CD14-positive monocyte (primary cell): ENCODE measurements around the gene TIMELESS. TPM values are rescaled to one million over a fixed set of nuclear protein-coding genes. Genes with fewer than 3 reads are reported as not detected.
A peak's percentile ranks its signal among the peaks of the same experiment; 100 is the strongest.

Experiments used
- DNase-seq, 3 donors: peaks; one replicate each; pipeline ENCODE4 v3.0.0-alpha.2; 2011 to 2022
- H2AFZ ChIP-seq: 2 replicates; pipeline ENCODE4 v1.6.0; 2012; ENCODE audit warnings: mild to moderate bottlenecking, low read depth, low read length, inconsistent platforms; ENCODE audit not compliant: insufficient read depth, poor library complexity, severe bottlenecking
- H3K27ac ChIP-seq, 2 donors: 1 replicate in 1 of 2; 2 replicates in 1 of 2; pipeline ENCODE4 v1.5.1; 2012 to 2013; ENCODE audit warnings: low read length in 2 of 2, control low read depth in 1 of 2, inconsistent platforms in 1 of 2, low read depth in 1 of 2, mild to moderate bottlenecking in 1 of 2
- H3K27me3 ChIP-seq, 2 donors: one replicate each; pipeline versions ENCODE4 v1.6.0 to v1.6.1; 2011 to 2013; ENCODE audit warnings: low read length in 2 of 2; ENCODE audit not compliant: control insufficient read depth in 2 of 2, insufficient read depth in 2 of 2
- H3K36me3 ChIP-seq, 2 donors: replicated peaks in 1 of 2; 1 replicate in 1 of 2; 2 replicates in 1 of 2; pipeline versions ENCODE4 v1.5.1 to v1.6.1; 2012 to 2013; ENCODE audit warnings: low read length in 2 of 2, control low read depth in 1 of 2, inconsistent platforms in 1 of 2, mild to moderate bottlenecking in 1 of 2; ENCODE audit not compliant: insufficient read depth in 2 of 2, control insufficient read depth in 1 of 2
- H3K4me1 ChIP-seq, 2 donors: 1 replicate in 1 of 2; 2 replicates in 1 of 2; pipeline versions ENCODE4 v1.5.1 to v1.6.1; 2012 to 2013; ENCODE audit warnings: low read length in 2 of 2, control low read depth in 1 of 2, inconsistent platforms in 1 of 2, mild to moderate bottlenecking in 1 of 2, moderate library complexity in 1 of 2; ENCODE audit not compliant: insufficient read depth in 2 of 2, control insufficient read depth in 1 of 2
- H3K4me2 ChIP-seq: replicated peaks from 2 replicates; pipeline ENCODE3; 2012; ENCODE audit warnings: low read length, moderate library complexity, mild to moderate bottlenecking; ENCODE audit not compliant: poor library complexity, severe bottlenecking; ENCODE audit errors: extremely low read depth
- H3K4me3 ChIP-seq, 3 experiments: fragments of 200-600 bp in 1 of 3; sonication (generic) in 1 of 3; replicated peaks in 1 of 3; 1 replicate in 2 of 3; 2 replicates in 1 of 3; pipeline ENCODE4 v1.5.1; 2011 to 2013; ENCODE audit warnings: low read length in 3 of 3, mild to moderate bottlenecking in 3 of 3, control low read depth in 2 of 3, low read depth in 2 of 3, inconsistent platforms in 1 of 3, moderate library complexity in 1 of 3
- H3K79me2 ChIP-seq: 2 replicates; pipeline ENCODE4 v1.6.0; 2012; ENCODE audit warnings: mild to moderate bottlenecking, control low read depth, inconsistent platforms, low read length, moderate library complexity; ENCODE audit not compliant: insufficient read depth
- H3K9ac ChIP-seq: 2 replicates; pipeline ENCODE4 v1.6.0; 2017; ENCODE audit warnings: low read length, mild to moderate bottlenecking; ENCODE audit not compliant: insufficient read depth, poor library complexity, severe bottlenecking
- H3K9me3 ChIP-seq, 2 donors: replicated peaks in 1 of 2; 1 replicate in 1 of 2; 2 replicates in 1 of 2; pipeline versions ENCODE4 v1.5.1 to v1.6.1; 2012 to 2013; ENCODE audit warnings: low read length in 2 of 2, control low read depth in 1 of 2; ENCODE audit not compliant: control insufficient read depth in 1 of 2, insufficient read depth in 1 of 2
- H4K20me1 ChIP-seq: 2 replicates; pipeline ENCODE4 v1.6.0; 2012; ENCODE audit warnings: mild to moderate bottlenecking, low read length, control low read depth, moderate library complexity; ENCODE audit not compliant: insufficient read depth
- H3K27ac Mint-ChIP-seq, 7 donors: one replicate each; pipeline ENCODE4 v1.8.0; 2020; ENCODE audit warnings: mild to moderate bottlenecking in 7 of 7, mixed read lengths in 7 of 7, moderate library complexity in 6 of 7, inconsistent platforms in 2 of 7
- H3K27me3 Mint-ChIP-seq, 3 donors: one replicate each; pipeline ENCODE4 v1.8.0; 2021 to 2022; ENCODE audit warnings: low read depth in 3 of 3, mild to moderate bottlenecking in 3 of 3, mixed read lengths in 3 of 3, moderate library complexity in 3 of 3, inconsistent platforms in 1 of 3
- H3K36me3 Mint-ChIP-seq, 2 donors: one replicate each; pipeline ENCODE4 v1.8.0; 2020; ENCODE audit warnings: mixed read lengths in 2 of 2, inconsistent platforms in 1 of 2, mild to moderate bottlenecking in 1 of 2
- H3K4me1 Mint-ChIP-seq: one replicate; pipeline ENCODE4 v1.8.0; 2020; ENCODE audit warnings: mild to moderate bottlenecking, mixed read lengths
- H3K4me3 Mint-ChIP-seq, 2 donors: one replicate each; pipeline ENCODE4 v1.8.0; 2020; ENCODE audit warnings: mild to moderate bottlenecking in 2 of 2, mixed read lengths in 2 of 2, moderate library complexity in 1 of 2
- H3K9me3 Mint-ChIP-seq, 7 donors: one replicate each; pipeline ENCODE4 v1.8.0; 2020 to 2022; ENCODE audit warnings: mixed read lengths in 7 of 7, mild to moderate bottlenecking in 6 of 7, moderate library complexity in 6 of 7, inconsistent platforms in 2 of 7
- WGBS: methylation state at CpG from one replicate; pipeline ENCODE4 v1.1.5; 2013; ENCODE audit warnings: missing lambda C conversion rate; ENCODE audit not compliant: insufficient coverage; 5-methylcytosine and 5-hydroxymethylcytosine counted together
- intact Hi-C, 2 donors: fragments of 100-400 bp; cut with micrococcal nuclease; formaldehyde crosslinking; loops; one replicate each; pipeline versions ENCODE4 v1.15.0 to v1.15.1; 2023
- polyA plus RNA-seq, 3 donors: library from polyadenylated mRNA; depleted of rRNA in 1 of 3; unstranded in 2 of 3; stranded (reverse) in 1 of 3; fragments of 300-500 nt in 2 of 3; fragments of >200 nt in 1 of 3; fragmentation: Illumina TruSeq in 2 of 3; gene quantifications; 1 replicate in 2 of 3; 2 replicates in 1 of 3; pipeline ENCODE4 v1.2.3, GENCODE V29; 2012 to 2021
- TF ChIP-seq, protein P1 (sequence below): fragments of 200-600 bp; IDR thresholded peaks from one replicate; pipeline ENCODE4 v1.8.0; 2022; ENCODE audit warnings: antibody characterized with exemption, mild to moderate bottlenecking

TIMELESS gene
- polyA plus RNA-seq, 3 donors: 1.5 to 2.3 (median 1.5) TPM

DNA sequence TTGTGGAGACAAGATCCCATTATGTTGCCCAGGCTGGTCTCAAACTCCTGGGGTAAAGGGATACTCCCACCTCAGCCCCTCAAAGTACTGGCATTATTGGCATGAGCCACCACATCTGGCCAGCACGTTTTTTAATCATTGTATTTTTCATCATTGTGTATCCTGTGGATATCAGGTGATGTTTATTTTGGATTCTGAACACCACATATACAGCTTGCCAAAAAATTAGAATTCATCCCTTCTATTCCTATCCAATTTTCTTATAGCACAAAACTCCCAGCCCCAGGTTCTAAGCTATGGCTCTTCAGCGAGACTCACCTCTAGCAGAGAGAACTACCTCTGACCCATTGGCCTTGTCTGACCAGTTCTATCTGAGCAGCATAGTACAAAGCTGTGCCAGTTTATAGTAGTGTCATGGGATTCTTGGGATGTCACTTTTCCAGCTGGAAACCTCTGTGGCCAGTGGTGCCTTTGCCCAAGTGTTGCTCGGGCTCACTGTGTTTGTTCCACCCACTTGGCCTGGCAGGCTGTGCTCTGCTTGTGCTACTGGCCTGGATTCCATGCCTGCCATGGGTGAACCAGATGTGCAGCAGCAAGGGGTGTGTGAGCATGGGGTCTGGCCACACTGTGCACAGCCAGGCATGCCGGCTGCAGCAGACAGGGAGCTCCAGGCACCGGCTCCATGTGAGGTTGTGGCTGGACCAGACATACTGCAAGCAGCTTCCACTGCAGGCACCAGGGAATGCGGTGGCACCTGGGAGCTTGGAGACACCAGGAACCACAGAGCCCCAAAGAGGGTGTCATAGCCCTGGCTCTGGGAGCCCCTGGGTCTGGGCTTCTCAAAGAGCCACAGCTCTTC, 37.2 kb downstream of the TIMELESS start:
- Histone ChIP-seq H3K27me3 (no peaks in the 10 kb centered on the region), H3K4me3 (no peak overlapping the region), H4K20me1 (no peaks in the 10 kb centered on the region), H3K79me2 (no peaks in the 10 kb centered on the region), H3K27ac (no peak overlapping the region), H2AFZ (no peak overlapping the region), H3K9ac (no peak overlapping the region), H3K36me3 (peaks cover 1 to 14% of the 10 kb centered on the region in 2 donors), H3K4me2 (no peak overlapping the region), H3K4me1 (no peaks in the 10 kb centered on the region), H3K9me3 (no peaks in the 10 kb centered on the region)
- Mint-ChIP-seq H3K27me3 (peaks cover 0 to 3% (median 2%) of the 10 kb centered on the region in 3 donors), H3K9me3 (peaks cover 0 to 3% (median 0%) of the 10 kb centered on the region in 7 donors), H3K4me3 (no peak overlapping the region), H3K36me3 (peaks cover 17 to 29% of the 10 kb centered on the region in 2 donors), H3K4me1 (no peaks in the 10 kb centered on the region), H3K27ac (peak overlapping the region in 1 of 7 donors; percentile 19)
- DNase-seq: no peak
- WGBS: 95% methylated on average over 4 of the region's 6 CpGs
- TF ChIP-seq, protein P1, sequence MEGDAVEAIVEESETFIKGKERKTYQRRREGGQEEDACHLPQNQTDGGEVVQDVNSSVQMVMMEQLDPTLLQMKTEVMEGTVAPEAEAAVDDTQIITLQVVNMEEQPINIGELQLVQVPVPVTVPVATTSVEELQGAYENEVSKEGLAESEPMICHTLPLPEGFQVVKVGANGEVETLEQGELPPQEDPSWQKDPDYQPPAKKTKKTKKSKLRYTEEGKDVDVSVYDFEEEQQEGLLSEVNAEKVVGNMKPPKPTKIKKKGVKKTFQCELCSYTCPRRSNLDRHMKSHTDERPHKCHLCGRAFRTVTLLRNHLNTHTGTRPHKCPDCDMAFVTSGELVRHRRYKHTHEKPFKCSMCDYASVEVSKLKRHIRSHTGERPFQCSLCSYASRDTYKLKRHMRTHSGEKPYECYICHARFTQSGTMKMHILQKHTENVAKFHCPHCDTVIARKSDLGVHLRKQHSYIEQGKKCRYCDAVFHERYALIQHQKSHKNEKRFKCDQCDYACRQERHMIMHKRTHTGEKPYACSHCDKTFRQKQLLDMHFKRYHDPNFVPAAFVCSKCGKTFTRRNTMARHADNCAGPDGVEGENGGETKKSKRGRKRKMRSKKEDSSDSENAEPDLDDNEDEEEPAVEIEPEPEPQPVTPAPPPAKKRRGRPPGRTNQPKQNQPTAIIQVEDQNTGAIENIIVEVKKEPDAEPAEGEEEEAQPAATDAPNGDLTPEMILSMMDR: no peak
- intact Hi-C loops: no loop called here

DNA sequence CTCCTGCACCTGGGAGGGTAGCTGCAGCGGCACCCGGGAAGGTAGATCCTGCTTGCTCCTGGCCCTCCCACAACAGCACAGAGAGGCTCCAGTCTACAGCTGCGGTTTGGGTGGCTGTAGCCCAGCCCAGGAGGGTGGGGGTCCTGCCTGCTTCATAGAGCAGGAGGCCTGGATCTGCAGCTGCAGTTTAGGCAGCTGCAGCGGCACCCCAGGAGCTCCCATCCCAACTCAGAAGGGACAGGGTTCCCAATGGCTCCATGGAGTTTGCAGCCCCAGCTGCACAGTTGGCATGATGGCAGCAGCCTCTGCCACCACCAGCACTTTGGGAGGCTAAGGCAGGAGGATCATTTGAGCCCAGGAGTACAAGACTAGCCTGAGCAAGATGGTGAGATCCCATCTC, 38.5 kb downstream of the TIMELESS start:
- intact Hi-C loops: no loop called here
- H3K4me1 ChIP-seq: no peaks in the 10 kb centered on the region
- H3K36me3 ChIP-seq: peaks cover 0 to 1% of the 10 kb centered on the region in 2 donors
- no peaks in the 10 kb centered on the region for H3K27me3 ChIP-seq
- H3K27ac ChIP-seq: no peak overlapping the region
- Mint-ChIP-seq H3K4me1 (no peaks in the 10 kb centered on the region), H3K27ac (no peak overlapping the region), H3K9me3 (no peaks in the 10 kb centered on the region), H3K36me3 (peaks cover 6 to 18% of the 10 kb centered on the region in 2 donors), H3K27me3 (peaks cover 0 to 3% (median 2%) of the 10 kb centered on the region in 3 donors), H3K4me3 (no peak overlapping the region)
- H3K4me2 ChIP-seq: no peak overlapping the region
- no peak for DNase-seq
- no peak overlapping the region for H3K9ac ChIP-seq
- no peak overlapping the region for H3K4me3 ChIP-seq
- H4K20me1 ChIP-seq: no peaks in the 10 kb centered on the region
- no peak overlapping the region for H2AFZ ChIP-seq
- whole genome bisulfite sequencing: 93% methylated on average over 4 of the region's 4 CpGs
- no peaks in the 10 kb centered on the region for H3K9me3 ChIP-seq
- TF ChIP-seq, protein P1: no peak
- no peaks in the 10 kb centered on the region for H3K79me2 ChIP-seq
